ENCODE results near the gene ZNF496. TPM values are rescaled to one million over a fixed set of nuclear protein-coding genes. Genes with fewer than 3 reads are reported as not detected.
A peak's percentile ranks its signal among the peaks of the same experiment; 100 is the strongest.

The ZNF496 gene
- total and polyA plus RNA-seq, 2 experiments from 2014 or later, result 18.8 to 108 TPM

DNA sequence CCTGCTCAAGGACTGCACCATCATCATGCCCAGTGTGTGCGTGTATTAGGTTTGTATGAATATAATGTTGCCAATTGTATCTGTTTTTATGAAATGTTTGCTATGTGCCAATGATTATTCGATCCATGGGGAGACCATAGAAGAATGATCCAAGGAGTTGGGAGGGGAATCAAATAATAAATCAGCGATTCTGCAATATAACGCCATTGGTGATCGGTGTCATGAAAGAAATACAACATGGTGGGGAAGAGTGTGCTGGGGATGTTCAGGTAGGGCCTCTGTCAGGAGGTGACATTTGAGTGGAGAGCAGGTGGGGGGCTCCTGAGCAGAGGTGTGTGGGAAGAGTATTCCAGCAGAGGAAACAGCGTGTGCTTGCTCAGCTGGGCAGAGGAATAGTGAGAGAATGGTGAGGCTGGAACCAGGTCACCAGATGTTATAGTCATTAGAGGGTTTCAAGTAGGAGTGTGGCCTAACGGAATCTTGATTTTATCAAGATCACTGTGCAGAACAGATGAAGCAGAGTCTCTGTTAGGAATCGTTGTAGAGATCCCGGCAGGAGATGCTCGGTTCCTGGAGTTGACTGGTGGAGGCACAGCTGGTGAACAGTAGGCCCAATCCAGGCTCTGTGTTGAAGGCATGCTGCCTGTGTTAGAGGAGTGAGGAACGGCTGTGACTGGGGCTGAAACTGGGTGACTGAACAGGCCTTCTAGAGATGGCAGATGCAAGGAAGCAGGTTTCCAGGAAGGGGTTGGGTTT, 2.9 kb upstream of the ZNF496 start:
- Histone ChIP-seq H3K9me3 (ENCODE audit: low read depth) (no peaks in the 10 kb centered on the region), H3K4me1 (ENCODE audit: low read depth) (peaks cover 29% of the 10 kb centered on the region), H3K27me3 (no peaks in the 10 kb centered on the region), H3K4me3 (no peak overlapping the region), H3K27ac (no peak overlapping the region), H3K36me3 (peaks cover 1% of the 10 kb centered on the region)
- TF ChIP-seq, protein P1, sequence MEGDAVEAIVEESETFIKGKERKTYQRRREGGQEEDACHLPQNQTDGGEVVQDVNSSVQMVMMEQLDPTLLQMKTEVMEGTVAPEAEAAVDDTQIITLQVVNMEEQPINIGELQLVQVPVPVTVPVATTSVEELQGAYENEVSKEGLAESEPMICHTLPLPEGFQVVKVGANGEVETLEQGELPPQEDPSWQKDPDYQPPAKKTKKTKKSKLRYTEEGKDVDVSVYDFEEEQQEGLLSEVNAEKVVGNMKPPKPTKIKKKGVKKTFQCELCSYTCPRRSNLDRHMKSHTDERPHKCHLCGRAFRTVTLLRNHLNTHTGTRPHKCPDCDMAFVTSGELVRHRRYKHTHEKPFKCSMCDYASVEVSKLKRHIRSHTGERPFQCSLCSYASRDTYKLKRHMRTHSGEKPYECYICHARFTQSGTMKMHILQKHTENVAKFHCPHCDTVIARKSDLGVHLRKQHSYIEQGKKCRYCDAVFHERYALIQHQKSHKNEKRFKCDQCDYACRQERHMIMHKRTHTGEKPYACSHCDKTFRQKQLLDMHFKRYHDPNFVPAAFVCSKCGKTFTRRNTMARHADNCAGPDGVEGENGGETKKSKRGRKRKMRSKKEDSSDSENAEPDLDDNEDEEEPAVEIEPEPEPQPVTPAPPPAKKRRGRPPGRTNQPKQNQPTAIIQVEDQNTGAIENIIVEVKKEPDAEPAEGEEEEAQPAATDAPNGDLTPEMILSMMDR (IDR thresholded peaks at IDR 0.05; ENCODE audit: low read depth, low read length), result no peak
- DNase-seq (ENCODE audit: low read depth in 1 of 2, low spot score in 1 of 2), result no peak

DNA sequence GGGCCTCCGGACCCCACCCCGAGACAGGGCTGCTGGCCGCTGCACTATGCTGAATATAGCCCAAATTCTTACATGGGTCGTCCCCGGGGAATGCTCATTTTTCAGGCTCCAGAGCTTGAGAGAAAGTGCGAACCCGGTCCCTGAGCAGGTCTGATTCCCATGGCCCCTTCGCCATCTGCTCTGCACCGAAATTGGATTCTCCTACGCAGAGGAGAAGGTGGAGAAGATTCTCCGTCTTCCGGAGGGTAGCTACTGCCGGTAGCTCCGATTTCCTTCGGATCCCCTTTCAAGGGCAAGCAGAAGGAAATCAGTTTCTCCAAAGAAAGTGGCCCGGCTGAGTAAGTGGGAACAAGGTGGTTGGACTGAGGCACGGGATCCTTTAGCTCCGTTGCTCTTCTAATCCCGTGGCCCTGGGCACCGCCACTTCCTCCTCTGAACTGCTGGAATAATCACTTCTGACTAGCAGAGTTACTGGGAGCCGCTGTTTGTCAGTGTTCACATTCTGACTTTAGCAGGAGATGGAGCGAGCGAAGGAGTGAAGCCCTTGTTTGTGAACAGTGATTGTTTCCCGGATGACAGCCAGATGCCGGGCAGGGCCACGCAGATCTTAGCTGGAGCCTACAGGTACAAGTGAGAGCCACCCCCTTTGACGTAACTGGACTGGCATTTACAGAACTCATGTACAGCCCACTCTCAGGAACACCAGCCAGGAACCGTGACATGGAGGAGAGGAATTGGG, 1.1 kb upstream of the ZNF496 start:
- DNase-seq (ENCODE audit: low read depth in 1 of 2, low spot score in 1 of 2), result peak; percentile 27 to 47
- TF ChIP-seq, protein P1 (IDR thresholded peaks at IDR 0.05; ENCODE audit: low read depth, low read length), result no peak

GRCh38 chr1:247332215-247332622, 552 bp upstream of the ZNF496 start:
- Histone ChIP-seq H3K4me3 (peak overlapping the region; percentile 100), H3K9me3 (ENCODE audit: low read depth) (no peaks in the 10 kb centered on the region), H3K4me1 (ENCODE audit: low read depth) (peaks cover 29% of the 10 kb centered on the region), H3K27me3 (no peaks in the 10 kb centered on the region), H3K36me3 (peaks cover 20% of the 10 kb centered on the region), H3K27ac (peak overlapping the region; percentile 98)
- peak; percentile 61 to 67 for DNase-seq (ENCODE audit: low read depth in 1 of 2, low spot score in 1 of 2)
- TF ChIP-seq, protein P1 (IDR thresholded peaks at IDR 0.05; ENCODE audit: low read depth, low read length), result peak; percentile 2

More for the DNA sequence above, 1.1 kb upstream of the ZNF496 start:
- H3K4me3 ChIP-seq, result peak overlapping the region; percentile 100
- peaks cover 19% of the 10 kb centered on the region for H3K36me3 ChIP-seq
- no peaks in the 10 kb centered on the region for H3K27me3 ChIP-seq
- peak overlapping the region; percentile 98 for H3K27ac ChIP-seq
- H3K4me1 ChIP-seq (ENCODE audit: low read depth), result peaks cover 29% of the 10 kb centered on the region
- H3K9me3 ChIP-seq (ENCODE audit: low read depth), result no peaks in the 10 kb centered on the region

GRCh38 chr1:247331172-247331524, 519 bp downstream of the ZNF496 start:
- peak; percentile 79 to 83 for DNase-seq (ENCODE audit: low read depth in 1 of 2, low spot score in 1 of 2)
- Histone ChIP-seq H3K27me3 (no peaks in the 10 kb centered on the region), H3K36me3 (peaks cover 20% of the 10 kb centered on the region), H3K4me1 (ENCODE audit: low read depth) (peaks cover 29% of the 10 kb centered on the region), H3K4me3 (peak overlapping the region; percentile 100), H3K9me3 (ENCODE audit: low read depth) (no peaks in the 10 kb centered on the region), H3K27ac (peak overlapping the region; percentile 98)
- TF ChIP-seq, protein P1 (IDR thresholded peaks at IDR 0.05; ENCODE audit: low read depth, low read length), result no peak

DNA sequence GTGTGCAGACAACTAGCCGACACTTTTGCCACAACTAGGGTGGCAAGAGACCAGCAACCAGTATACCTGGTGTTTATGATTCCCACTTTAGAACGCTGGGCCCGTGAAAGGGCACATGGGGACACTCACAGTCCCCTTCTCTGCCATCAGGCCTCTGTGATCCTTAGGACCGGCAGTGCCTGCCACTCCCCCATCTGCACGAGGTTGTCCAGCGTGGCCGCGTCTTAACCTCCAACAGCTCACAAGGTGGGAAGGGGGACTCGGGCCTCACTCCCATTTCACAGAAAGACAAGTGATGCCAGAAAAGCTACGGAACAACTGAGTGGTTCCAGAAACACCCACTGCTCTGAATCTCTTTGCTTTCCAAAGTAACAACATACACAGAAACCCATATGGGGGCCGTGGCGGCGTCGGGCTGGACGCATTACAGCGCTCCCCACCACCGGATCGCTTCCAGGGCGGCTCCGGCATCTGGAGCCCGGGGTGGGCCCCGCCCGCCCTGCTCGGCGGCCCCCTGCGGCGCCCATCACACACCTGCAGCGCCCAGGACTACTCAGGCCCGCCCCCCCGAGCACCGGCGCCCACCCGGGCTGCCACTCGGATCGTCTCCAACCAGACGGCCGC, 1.0 kb downstream of the ZNF496 start:
- no peaks in the 10 kb centered on the region for H3K9me3 ChIP-seq (ENCODE audit: low read depth)
- no peak for DNase-seq (ENCODE audit: low read depth in 1 of 2, low spot score in 1 of 2)
- TF ChIP-seq, protein P1 (IDR thresholded peaks at IDR 0.05; ENCODE audit: low read depth, low read length), result no peak
- peaks cover 20% of the 10 kb centered on the region for H3K36me3 ChIP-seq
- H3K27ac ChIP-seq, result peak overlapping the region; percentile 98
- H3K4me1 ChIP-seq (ENCODE audit: low read depth), result peaks cover 27% of the 10 kb centered on the region
- H3K4me3 ChIP-seq, result peak overlapping the region; percentile 100
- no peaks in the 10 kb centered on the region for H3K27me3 ChIP-seq
